Lung microvascular endothelial cell (primary cell): ENCODE results near the gene TOMM40L. TPM values are rescaled to one million over a fixed set of nuclear protein-coding genes. Genes with fewer than 3 reads are reported as not detected.
"Not testable (repeated sequence)": the region's sequence is repeated elsewhere in the genome, so short reads cannot be mapped to it uniquely, and the experiment has no call there.

ENCODE experiments used
- DNase-seq, 2 donors: peaks; one replicate each; pipeline versions ENCODE4 v3.0.0 to v3.0.0-alpha.2; 2010; ENCODE audit warnings: low read depth in 2 of 2
- total RNA-seq: library from RNA; depleted of rRNA; stranded (reverse); fragments of >200 nt; gene quantifications from 2 replicates; pipeline ENCODE4 v1.2.1, GENCODE V29; 2014

The TOMM40L gene
- total RNA-seq, 1 donor from 2014 or later, result 13.5 TPM

DNA sequence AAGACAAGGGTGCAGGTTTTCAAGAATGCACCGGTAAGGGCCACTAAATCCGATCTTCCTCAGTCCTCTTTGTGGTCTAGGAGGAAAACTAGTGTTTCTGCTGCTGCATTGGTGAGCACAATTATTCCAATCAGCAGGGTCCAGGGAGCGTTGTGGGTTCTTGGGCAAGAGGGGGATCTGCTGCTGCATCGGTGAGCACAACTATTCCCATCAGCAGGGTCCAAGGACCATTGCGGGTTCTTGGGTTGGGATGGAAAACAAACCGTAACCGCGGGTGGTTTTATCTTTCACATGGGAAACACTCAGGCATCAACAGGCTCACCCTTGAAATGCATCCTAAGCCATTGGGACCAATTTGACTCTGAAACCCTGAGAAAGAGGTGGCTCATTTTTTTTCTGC is 25.7 kb downstream of the TOMM40L start:
- no peak for DNase-seq

DNA sequence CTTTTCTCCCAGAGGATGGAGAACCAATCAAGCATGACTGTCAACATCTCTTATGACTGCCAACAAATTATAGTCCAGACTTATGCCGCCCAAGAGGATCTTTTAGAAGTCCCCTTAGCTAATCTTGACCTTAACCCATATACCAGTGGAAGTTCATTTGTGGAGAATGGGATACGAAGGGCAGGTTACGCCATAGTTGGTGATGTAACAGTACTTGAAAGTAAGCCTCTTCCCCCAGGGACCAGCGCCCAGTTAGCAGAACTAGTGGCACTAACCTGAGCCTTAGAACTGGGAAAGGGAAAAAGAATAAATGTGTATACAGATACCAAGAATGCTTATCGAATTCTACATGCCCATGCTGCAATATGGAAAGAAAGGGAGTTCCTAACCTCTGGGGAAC is 29.4 kb downstream of the TOMM40L start:
- DNase-seq, result not testable (repeated sequence)

DNA sequence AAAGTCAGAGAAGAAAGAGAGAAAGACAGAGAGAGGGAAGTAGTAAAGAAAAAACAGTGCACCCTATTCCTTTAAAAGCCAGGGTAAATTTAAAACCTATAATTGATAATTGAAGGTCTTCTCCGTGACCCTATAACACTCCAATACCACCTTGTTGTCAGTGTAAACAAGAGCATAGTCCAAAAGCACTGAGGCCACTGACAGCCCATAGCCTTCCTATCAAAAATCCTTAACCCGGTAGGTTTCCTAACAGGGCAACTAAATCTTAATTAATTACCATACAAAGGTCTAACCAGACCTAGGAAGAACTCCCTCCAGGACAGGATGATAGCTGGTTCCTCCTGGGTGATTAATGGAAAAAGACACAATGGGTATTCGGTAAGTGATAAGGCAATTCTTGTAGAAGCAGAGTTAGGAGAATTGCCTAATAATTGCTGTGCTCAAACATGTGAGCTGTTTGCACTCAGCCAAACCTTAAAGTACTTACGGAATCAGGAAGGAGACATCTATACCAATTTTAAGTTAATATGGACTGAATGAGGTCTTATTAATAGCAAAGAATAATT is 30.2 kb downstream of the TOMM40L start:
- not testable (repeated sequence) for DNase-seq

- DNase-seq, result not testable (repeated sequence)
Observed at GRCh38 chr1:161257109-161257508, 31.2 kb downstream of the TOMM40L start.

DNA sequence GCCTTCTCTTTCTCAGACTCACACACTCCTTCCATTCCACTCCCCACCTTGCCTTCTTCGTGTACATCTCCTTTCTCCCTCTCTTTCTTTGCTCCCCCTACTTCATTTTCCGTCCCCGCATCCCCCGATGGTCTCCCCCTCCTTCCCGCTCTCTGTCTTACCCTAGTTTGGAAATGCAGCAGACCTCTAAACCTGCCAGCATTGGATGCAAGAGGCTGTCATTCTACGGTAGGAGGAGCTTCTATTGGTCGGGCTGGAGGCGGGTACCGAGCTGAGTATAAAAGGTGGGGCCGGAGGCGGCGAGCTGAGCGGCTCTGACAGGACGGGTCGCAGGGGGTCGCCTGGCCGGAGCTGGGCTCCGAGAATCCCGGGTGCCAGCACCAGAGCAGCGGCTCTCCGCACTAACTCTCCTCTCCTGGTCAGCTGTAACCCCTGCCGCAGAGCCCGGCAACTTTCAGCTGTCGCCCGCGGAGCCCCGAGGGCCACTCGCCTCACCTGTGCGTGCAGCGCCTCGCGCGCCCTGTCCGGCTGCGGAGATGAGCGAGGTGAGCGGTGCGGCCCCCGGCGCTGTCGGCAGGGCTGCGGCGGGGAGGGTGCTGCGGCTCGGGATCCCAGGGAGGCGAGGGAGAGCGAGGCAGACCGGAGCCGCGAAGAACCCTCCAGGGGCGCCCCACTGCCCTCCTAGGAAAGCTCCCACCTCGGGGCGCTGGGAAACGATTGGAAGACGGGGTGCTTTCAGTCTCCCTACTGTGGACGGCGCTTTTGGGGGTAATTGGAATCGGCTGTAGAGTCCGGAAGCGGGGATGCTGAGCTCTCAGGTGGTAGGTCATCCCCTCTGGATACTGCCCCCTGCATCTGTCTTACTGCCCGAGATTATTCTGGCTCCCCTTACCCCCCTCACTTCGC is 32.8 kb downstream of the TOMM40L start, which contains the start of gene PCP4L1:
Gene PCP4L1, plus strand, starts transcription at position 307 of the 906 bp plus-strand sequence. Its CDS starts 230 bp downstream, at position 537.
- DNase-seq, result peak; percentile 45

DNA sequence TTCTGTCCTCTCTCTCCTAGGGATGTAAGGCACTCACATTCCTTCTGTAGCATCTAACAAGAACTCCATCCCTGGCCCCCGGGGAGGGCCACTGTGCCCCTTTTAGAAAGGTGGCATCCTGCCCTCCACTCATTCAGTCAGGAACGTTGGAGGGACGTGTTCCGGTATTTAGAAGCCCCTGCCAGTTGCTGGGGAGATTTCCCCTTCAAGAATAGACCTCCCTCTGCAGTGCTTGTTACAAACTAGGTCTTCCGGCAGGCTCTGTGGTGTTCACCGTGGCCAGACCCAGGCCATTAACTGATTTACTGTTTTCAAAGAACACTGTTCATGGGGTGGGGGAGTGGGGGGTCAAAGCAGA is 33.5 kb downstream of the TOMM40L start:
- no peak for DNase-seq

- no peak for DNase-seq
Observed at GRCh38 chr1:161259765-161260164, 33.9 kb downstream of the TOMM40L start.

DNA sequence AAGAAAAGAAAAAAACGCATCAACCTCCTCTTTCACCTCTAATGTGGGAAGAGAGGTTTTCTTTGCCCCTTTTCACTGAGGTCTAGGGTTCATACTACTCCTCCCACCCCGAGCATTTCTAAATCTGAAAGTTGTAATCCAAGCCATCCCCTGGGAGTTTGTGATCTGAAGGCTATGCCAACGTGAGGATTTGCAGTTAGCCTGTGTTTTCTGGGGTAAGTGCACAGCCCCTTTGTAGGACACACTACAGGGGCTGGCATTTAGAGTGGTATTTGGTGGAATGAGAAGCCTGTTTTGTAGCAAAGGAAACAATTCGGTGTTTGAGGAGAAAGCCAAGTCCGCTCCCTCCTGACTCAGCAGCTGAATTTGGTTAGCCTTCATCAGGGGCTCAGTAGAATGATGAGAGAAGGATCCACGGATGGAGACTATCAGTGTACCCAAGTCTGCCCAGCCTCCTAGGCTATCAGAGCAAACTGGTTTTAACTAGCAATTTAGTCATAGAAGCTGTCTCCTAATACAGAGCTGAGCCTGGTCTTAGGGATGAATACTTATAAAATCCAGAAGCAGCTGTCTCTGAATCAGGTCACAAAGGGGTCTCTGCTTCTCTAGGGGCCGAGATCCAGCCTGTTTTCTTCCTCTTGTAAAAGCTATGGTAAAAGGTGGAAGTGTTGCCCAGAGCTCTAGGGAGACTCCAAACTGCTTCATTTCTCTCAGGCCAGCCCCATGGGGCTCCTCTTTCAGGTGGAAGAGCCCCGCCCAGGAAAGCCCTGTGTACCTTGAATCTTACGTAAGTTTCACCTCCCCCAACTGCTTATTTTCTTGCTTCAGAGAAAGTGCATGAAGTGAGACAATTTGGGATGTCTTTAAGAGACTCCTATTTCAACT is 34.8 kb downstream of the TOMM40L start:
- no peak for DNase-seq

GRCh38 chr1:161261261-161262235 is 35.7 kb downstream of the TOMM40L start:
- DNase-seq, result peak; percentile 4 to 72

DNA sequence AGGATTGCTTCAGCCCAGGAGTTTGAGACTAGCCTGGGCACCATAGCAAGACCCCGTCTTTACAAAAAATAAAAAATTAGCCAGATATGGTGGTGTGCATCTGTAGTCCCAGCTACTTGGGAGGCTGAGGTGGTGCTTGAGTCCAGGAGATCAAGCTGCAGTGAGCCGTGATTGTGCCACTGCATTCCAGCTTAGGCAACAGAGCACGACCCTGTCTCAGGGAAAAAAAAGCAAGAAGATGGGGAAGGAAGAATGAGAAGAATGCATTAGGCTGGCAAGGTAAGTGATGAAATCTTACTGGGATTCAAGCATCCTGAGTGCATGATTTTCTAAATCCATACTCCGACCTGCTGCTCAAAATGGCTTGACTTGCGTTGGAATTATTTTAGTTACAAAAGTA is 39.4 kb downstream of the TOMM40L start:
- DNase-seq, result no peak

DNA sequence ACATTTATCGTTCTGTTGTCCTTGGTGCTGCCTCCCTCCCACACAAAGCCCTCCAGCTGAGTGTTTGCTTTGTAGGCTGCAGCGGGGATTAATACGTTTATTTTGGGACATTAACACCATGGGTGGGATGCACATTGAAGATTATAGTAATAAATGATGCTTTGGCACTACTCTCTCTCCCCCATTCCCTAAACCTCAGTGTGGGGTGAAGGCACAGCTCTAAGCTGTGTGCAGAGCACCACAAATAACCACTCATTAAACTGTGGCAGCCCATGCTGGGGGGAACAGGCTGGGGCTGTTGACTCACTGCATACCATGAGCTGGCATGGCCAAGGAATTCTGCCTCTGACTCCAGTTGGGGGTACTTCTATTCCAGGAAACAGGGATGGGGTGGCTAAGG is 40.3 kb downstream of the TOMM40L start:
- no peak for DNase-seq

GRCh38 chr1:161266836-161267235 is 41.0 kb downstream of the TOMM40L start:
- DNase-seq, result no peak

- no peak for DNase-seq
Observed at GRCh38 chr1:161267321-161267720, 41.5 kb downstream of the TOMM40L start.

DNA sequence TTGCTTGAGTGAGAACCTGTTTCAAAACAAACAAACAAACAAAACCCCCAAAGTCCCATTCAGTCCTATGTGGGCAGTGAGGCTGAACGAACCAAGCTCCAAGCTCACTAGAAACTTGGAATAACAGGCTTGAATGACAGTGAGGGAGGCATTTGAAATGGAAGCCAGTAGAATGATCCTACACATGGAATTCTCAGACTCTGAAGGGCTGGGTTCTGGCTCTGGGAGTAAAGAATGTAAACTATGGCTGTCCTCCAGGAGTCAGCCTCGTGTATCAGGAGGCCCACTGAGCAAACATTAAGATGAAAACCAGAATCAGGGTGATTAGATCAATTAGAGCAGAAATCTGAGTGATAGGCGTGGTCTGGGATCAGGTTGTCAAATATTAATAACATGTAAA is 47.5 kb downstream of the TOMM40L start:
- DNase-seq, result no peak

GRCh38 chr1:161274874-161275273 is 49.0 kb downstream of the TOMM40L start:
- DNase-seq, result no peak

Other genes with a start within 250 kb of the TOMM40L start
- gene F11R, start 204.9 kb upstream of the TOMM40L start, total RNA-seq, result 49.3 and 150 TPM in 2 replicates
- gene TSTD1, start 187.1 kb upstream of the TOMM40L start, total RNA-seq, result 1.7 and 7.1 TPM in 2 replicates
- 83.0 and 105 TPM in 2 replicates for gene USF1, start 180.1 kb upstream of the TOMM40L start, total RNA-seq
- gene ARHGAP30, start 156.2 kb upstream of the TOMM40L start, total RNA-seq, result not detected in 2 replicates
- 0.44 TPM in 1 of 2 replicates, not detected in the other for gene NECTIN4, start 136.5 kb upstream of the TOMM40L start, total RNA-seq
- 0.65 and 0.99 TPM in 2 replicates for gene KLHDC9, start 127.7 kb upstream of the TOMM40L start, total RNA-seq
- gene PFDN2, start 108.0 kb upstream of the TOMM40L start, total RNA-seq, result 22.9 and 36.3 TPM in 2 replicates
- 9.6 and 13.1 TPM in 2 replicates for gene NIT1, start 108.0 kb upstream of the TOMM40L start, total RNA-seq
- gene DEDD, start 93.4 kb upstream of the TOMM40L start, total RNA-seq, result 23.1 and 31.9 TPM in 2 replicates
- 111 and 133 TPM in 2 replicates for gene UFC1, start 72.1 kb upstream of the TOMM40L start, total RNA-seq
- 2.8 and 4.6 TPM in 2 replicates for gene USP21, start 66.6 kb upstream of the TOMM40L start, total RNA-seq
- gene PPOX, start 59.6 kb upstream of the TOMM40L start, total RNA-seq, result 13.3 and 16.1 TPM in 2 replicates
- gene B4GALT3, start 48.6 kb upstream of the TOMM40L start, total RNA-seq, result 17.4 and 26.8 TPM in 2 replicates
- 7.1 and 9.2 TPM in 2 replicates for gene ADAMTS4, start 27.0 kb upstream of the TOMM40L start, total RNA-seq
- gene NDUFS2, start 23.7 kb upstream of the TOMM40L start, total RNA-seq, result 130 and 147 TPM in 2 replicates
- gene FCER1G, start 10.8 kb upstream of the TOMM40L start, total RNA-seq, result not detected in 2 replicates
- gene APOA2, start 2.4 kb upstream of the TOMM40L start, total RNA-seq, result not detected in 2 replicates
- not detected in 2 replicates for gene NR1I3, start 12.1 kb downstream of the TOMM40L start, total RNA-seq
- not detected in 2 replicates for gene PCP4L1, start 32.7 kb downstream of the TOMM40L start, total RNA-seq
- gene MPZ, start 83.9 kb downstream of the TOMM40L start, total RNA-seq, result 0.60 and 1.3 TPM in 2 replicates
- gene SDHC, start 88.3 kb downstream of the TOMM40L start, total RNA-seq, result 10.9 and 13.3 TPM in 2 replicates
- not detected in 2 replicates for gene CFAP126, start 141.8 kb downstream of the TOMM40L start, total RNA-seq